ENCODE data around the gene AMDHD2. TPM values are rescaled to one million over a fixed set of nuclear protein-coding genes. Genes with fewer than 3 reads are reported as not detected.
A peak's percentile ranks its signal among the peaks of the same experiment; 100 is the strongest.
"Not testable (repeated sequence)": the region's sequence is repeated elsewhere in the genome, so short reads cannot be mapped to it uniquely, and the experiment has no call there.

AMDHD2 gene
- total and polyA plus RNA-seq, 7 donors: 5.4 to 12.6 (median 9.4) TPM

DNA sequence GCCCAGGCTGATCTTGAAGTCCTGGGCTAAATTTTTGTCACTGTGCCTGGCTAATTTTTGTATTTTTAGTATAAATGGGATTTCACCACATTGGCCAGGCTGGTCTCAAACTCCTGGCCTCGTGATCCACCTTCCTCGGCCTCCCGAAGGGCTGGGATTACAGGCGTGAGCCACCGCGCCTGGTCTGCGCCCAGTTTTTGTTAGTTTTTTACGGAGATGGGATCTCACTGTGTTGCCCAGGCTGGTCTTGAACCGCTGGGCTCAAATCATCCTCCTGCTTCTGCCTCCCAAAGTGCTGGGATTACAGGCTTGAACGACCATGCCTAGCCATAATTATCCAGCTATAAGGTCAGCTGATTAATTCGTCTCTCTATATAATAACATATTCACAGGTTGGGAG lies 13.7 kb downstream of the AMDHD2 start:
- peaks cover 0 to 7% of the 10 kb centered on the region in 2 donors for H3K36me3 ChIP-seq (ENCODE audit: insufficient read depth in 1 of 2, low read depth in 1 of 2)
- peaks cover 20% of the 10 kb centered on the region for H3K4me1 ChIP-seq
- no peak overlapping the region for H3K4me3 ChIP-seq
- DNase-seq (no peak), ATAC-seq (no peak)
- intact Hi-C loops (cut with DNase I): loop anchor here in 1 of 2 donors (10.0 kb wide), 1 partner anchor 61 kb away; no protein-coding TSS in a partner anchor
- H3K9me3 ChIP-seq: no peaks in the 10 kb centered on the region
- 83 to 89% (median 87%) methylated on average over 11 of the region's 11 CpGs for WGBS, 3 donors
- H3K27ac ChIP-seq: peak overlapping the region; percentile 92
- no peaks in the 10 kb centered on the region for H3K27me3 ChIP-seq (ENCODE audit: insufficient read depth in 3 of 3, low read length in 2 of 3)
- TF ChIP-seq, protein P1, sequence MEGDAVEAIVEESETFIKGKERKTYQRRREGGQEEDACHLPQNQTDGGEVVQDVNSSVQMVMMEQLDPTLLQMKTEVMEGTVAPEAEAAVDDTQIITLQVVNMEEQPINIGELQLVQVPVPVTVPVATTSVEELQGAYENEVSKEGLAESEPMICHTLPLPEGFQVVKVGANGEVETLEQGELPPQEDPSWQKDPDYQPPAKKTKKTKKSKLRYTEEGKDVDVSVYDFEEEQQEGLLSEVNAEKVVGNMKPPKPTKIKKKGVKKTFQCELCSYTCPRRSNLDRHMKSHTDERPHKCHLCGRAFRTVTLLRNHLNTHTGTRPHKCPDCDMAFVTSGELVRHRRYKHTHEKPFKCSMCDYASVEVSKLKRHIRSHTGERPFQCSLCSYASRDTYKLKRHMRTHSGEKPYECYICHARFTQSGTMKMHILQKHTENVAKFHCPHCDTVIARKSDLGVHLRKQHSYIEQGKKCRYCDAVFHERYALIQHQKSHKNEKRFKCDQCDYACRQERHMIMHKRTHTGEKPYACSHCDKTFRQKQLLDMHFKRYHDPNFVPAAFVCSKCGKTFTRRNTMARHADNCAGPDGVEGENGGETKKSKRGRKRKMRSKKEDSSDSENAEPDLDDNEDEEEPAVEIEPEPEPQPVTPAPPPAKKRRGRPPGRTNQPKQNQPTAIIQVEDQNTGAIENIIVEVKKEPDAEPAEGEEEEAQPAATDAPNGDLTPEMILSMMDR (IDR thresholded peaks at IDR 0.05): no peak

GRCh38 chr16:2534335-2534734 lies 14.2 kb downstream of the AMDHD2 start:
- not testable (repeated sequence) for H3K27me3 ChIP-seq (ENCODE audit: insufficient read depth in 3 of 3, low read length in 2 of 3); H3K27ac ChIP-seq; H3K4me3 ChIP-seq; ATAC-seq; H3K9me3 ChIP-seq; H3K36me3 ChIP-seq (ENCODE audit: insufficient read depth in 1 of 2, low read depth in 1 of 2); DNase-seq
- peaks cover 25% of the 10 kb centered on the region for H3K4me1 ChIP-seq
- intact Hi-C loops (cut with DNase I): loop anchor here in 1 of 2 donors (10.0 kb wide), 1 partner anchor 60 kb away; no protein-coding TSS in a partner anchor
- 86 to 90% (median 87%) methylated on average over 5 of the region's 5 CpGs for WGBS, 3 donors

DNA sequence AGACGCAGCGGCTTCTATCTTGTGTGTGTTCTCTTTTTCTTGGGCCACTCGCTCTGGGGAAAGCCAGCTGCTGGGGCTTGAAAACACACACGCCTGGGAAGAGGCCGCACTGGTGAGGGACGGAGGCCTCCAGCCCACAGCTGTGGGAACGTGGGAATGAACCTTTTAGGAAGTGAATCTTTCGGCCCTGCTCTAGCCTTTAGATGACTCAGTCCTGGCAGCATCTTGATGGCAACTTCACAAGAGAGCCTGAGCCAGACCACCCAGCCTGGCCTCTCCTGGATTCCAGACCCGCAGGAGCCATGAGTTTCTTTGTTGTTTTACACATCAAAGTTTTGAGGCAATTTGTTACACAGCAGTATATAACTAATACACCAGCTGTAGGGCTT lies 15.4 kb downstream of the AMDHD2 start:
- H3K4me1 ChIP-seq: peaks cover 37% of the 10 kb centered on the region
- TF ChIP-seq, protein P1 (IDR thresholded peaks at IDR 0.05): no peak
- 45 to 57% (median 47%) methylated on average over 9 of the region's 9 CpGs for WGBS, 3 donors
- peak overlapping the region; percentile 90 for H3K27ac ChIP-seq
- no peak overlapping the region for H3K4me3 ChIP-seq
- no peaks in the 10 kb centered on the region for H3K9me3 ChIP-seq
- H3K27me3 ChIP-seq (ENCODE audit: insufficient read depth in 3 of 3, low read length in 2 of 3): no peaks in the 10 kb centered on the region
- peaks cover 0 to 5% of the 10 kb centered on the region in 2 donors for H3K36me3 ChIP-seq (ENCODE audit: insufficient read depth in 1 of 2, low read depth in 1 of 2)
- intact Hi-C loops (cut with DNase I): loop anchor here in 1 of 2 donors (10.0 kb wide), 1 partner anchor 59 kb away; no protein-coding TSS in a partner anchor
- peak; percentile 55 to 75 for DNase-seq
- ATAC-seq: no peak

DNA sequence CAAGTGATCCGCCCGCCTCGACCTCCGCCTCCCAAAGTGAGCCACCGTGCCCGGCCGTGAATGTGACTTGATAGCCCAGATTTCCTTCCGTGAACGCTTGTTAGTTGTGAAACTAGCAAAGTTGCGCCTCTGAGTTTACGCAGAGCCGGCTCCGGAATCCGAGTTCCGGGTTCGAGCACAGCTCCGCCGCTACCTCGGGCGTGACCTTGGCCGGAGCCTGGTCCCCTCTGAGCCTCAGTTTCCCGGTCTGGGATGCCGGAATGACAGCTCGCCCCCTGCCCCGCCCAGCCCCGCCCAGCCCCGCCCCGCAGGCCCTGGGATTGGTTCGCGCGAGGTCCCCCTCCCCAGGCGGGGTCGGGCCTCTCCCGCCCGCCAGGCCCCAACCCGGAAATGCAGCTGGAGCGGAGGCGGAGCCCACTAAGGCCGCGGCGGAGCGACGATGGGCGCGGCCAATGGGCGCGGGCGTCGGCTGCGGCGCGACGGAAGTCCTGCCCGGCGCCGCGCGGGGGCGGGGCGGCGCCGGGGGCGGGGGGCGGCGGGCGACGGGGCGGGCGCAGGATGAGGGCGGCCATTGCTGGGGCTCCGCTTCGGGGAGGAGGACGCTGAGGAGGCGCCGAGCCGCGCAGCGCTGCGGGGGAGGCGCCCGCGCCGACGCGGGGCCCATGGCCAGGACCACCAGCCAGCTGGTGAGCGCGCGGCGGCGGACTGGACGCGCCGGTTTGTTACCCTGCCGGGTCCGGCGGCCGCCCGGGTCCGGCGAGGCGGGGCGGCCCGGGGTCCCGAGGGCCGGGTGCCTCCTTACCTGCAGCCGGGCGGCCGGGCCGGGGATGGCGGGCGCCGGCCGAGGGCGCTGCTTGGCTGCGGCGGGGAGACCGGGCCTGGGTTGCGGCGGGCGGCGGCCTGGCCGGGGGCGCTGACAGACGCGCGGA lies 17.5 kb downstream of the AMDHD2 start, which contains the start of gene PDPK1:
TSS of gene PDPK1 (plus strand) at position 571 of the 929 bp plus-strand sequence. CDS start at position 663, 92 bp downstream.
- ATAC-seq: peak; percentile 92 to 94 (median 94)
- Histone ChIP-seq H3K4me1 (peaks cover 38% of the 10 kb centered on the region), H3K4me3 (peak within 1 kb of the TSS; percentile 78)

GRCh38 chr16:2539192-2539844 lies 19.1 kb downstream of the AMDHD2 start:
- DNase-seq: not testable (repeated sequence)
- Histone ChIP-seq H3K27ac (peak overlapping the region; percentile 2), H3K4me1 (peaks cover 35% of the 10 kb centered on the region)

More for the DNA sequence above, 17.5 kb downstream of the AMDHD2 start, which contains the start of gene PDPK1:
- TF ChIP-seq, protein P1 (IDR thresholded peaks at IDR 0.05): no peak
- Histone ChIP-seq H3K9me3 (no peaks in the 10 kb centered on the region), H3K27me3 (ENCODE audit: insufficient read depth in 3 of 3, low read length in 2 of 3) (no peaks in the 10 kb centered on the region), H3K27ac (peak within 1 kb of the TSS; percentile 90), H3K36me3 (ENCODE audit: insufficient read depth in 1 of 2, low read depth in 1 of 2) (peaks cover 0 to 5% of the 10 kb centered on the region in 2 donors)
- intact Hi-C loops (cut with DNase I): loop anchor here in 1 of 2 donors (10.0 kb wide), 1 partner anchor 57 kb away; no protein-coding TSS in a partner anchor
- DNase-seq: peak; percentile 95 to 98
- WGBS, 3 donors: 0% methylated on average over 50 to 126 of the region's 126 CpGs

More at GRCh38 chr16:2539192-2539844, 19.1 kb downstream of the AMDHD2 start:
- not testable (repeated sequence) for H3K27me3 ChIP-seq (ENCODE audit: insufficient read depth in 3 of 3, low read length in 2 of 3); H3K36me3 ChIP-seq (ENCODE audit: insufficient read depth in 1 of 2, low read depth in 1 of 2); H3K9me3 ChIP-seq; ATAC-seq
- 76 to 84% (median 79%) methylated on average over 24 of the region's 24 CpGs for WGBS, 3 donors
- intact Hi-C loops (cut with DNase I): loop anchor here in 1 of 2 donors (10.0 kb wide), 1 partner anchor 55 kb away; no protein-coding TSS in a partner anchor
- H3K4me3 ChIP-seq: peak overlapping the region; percentile 78

All from psoas muscle (tissue), 8 donors.